GM19467 (cell line): ENCODE measurements around the gene ARMS2.

Experiments used
- ATAC-seq: cut with Tn5 transposase; IDR thresholded peaks from one replicate; pipeline ENCODE4 v1.9.1; 2021; ENCODE audit warnings: mild to moderate bottlenecking, moderate library complexity; ENCODE audit not compliant: unreplicated experiment

The ARMS2 gene

DNA sequence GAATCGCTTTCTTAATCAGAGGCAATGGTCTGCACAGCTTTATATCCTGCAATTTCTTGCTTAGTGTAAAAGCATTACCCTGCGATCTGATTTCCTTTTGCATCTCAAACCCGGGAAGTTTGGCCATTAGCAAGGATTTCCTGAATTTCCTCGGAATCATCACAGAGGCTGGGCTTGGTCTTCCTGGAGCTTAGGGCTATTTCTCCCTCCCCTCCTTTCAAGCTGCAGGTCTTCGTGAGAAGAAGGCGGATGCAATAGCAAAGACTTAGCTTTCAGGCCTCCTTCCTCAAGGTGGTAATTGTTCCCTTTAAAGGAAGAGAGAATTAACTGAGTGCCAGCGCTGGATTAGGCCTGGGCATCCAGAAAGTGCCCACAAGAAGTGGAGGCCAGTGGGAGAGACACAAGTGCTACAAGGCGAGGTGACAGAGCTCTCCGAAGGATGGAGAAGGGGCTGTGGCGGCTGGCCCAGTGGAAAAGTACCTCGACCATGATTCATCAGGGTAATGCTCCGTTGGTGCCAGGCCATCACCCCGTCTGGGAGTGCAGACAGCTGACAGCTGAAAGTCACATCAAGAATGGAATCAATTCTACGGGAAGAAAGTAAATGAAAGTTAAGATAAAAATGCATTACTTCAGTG lies 4.0 kb upstream of the ARMS2 start:
- ATAC-seq, result no peak

DNA sequence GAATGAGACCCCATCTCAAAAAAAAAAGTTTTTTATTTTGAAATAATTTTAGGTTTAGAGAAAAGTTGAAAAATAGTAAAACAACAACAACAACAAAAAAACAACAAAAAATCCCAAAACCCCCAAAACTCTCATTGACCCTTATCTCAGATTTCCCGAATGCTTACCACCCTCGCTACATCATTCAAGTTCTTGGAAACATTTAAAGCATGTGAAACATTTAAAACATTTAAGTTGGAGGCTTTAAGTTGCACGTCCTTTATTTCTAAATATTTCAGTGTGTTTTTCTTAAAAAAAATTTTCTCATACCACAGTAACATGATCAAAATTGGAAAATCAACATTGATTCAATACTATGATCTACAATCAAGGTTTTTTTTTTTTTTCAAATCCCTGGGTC lies 382 bp upstream of the ARMS2 start:
- ATAC-seq, result no peak

DNA sequence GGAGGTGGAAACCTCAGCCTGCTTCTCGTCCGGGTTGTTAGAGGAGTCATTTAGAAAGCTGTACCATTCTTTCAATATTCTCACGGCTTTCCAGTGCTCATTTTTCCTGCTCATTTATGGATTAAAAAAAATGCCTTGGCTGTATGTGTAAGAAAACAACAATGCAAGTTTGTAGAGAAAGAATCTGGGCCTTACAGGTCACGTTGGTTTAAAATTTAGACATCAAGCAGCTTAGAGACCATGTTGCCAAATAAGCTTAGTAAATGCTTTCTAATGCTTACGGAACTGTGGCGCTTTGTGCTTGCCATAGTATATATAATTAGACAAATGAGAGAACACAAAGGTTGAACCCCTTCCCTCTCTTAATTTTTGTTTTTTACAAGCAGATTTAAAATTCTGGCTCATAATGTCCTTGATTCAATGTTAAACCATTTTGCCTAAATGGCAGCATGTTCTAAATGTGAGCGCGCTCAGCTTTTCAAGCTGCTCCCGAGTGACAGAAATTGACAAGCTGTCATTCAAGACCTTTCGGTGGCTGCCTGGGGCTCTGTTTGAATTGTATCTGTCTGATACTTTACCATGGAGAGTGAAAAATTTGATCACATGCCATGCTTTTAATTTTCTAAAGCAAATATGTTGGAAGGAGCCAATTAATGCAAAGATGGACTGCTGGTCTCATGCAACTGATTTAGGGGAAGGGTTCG lies 1.1 kb downstream of the ARMS2 start:
- ATAC-seq, result no peak

DNA sequence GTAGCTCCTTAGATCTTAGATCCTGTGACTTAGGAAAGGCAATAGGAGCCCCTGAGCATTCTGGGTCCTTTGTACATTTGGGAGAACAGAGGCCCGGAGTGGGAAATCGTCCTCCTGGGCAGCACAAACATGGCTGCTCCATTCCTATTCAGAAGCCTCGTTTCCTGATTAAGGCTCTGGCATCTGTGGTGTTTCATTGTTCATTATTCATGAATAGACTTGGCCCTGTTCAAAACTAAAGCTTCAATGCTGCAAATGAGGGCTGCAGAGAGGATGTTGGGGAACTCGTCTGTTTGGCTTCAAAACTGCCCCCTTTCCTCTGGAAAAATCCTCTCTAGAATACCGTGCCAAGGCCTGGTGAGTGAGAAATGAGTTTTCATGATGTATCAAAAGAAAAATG lies 3.5 kb downstream of the ARMS2 start:
- ATAC-seq, result no peak

- ATAC-seq, result no peak
These were observed 4.2 kb downstream of the ARMS2 start for GRCh38 chr10:122458693-122459092.

GRCh38 chr10:122459561-122460273 lies 5.3 kb downstream of the ARMS2 start:
- ATAC-seq, result no peak

DNA sequence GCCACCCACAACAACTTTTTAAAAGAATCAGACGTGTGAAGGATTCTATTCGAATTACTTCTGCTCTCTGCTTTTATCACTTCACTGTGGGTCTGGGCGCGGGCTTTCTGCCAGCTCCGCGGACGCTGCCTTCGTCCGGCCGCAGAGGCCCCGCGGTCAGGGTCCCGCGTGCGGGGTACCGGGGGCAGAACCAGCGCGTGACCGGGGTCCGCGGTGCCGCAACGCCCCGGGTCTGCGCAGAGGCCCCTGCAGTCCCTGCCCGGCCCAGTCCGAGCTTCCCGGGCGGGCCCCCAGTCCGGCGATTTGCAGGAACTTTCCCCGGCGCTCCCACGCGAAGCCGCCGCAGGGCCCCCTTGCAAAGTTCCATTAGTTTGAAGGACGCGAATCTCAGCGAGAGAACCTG lies 6.4 kb downstream of the ARMS2 start:
- no peak for ATAC-seq

DNA sequence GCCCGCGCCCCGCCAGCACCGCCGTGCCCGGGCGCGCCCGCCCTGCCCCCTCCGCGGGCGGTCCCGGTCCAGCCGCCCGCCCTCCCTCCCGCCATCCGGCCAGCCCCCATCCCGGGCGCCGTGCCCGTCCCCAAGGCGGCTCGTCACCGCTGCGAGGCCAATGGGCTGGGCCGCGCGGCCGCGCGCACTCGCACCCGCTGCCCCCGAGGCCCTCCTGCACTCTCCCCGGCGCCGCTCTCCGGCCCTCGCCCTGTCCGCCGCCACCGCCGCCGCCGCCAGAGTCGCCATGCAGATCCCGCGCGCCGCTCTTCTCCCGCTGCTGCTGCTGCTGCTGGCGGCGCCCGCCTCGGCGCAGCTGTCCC lies 6.9 kb downstream of the ARMS2 start, which contains the start of gene HTRA1:
Gene HTRA1 (plus strand): TSS at position 187 of the 362 bp plus-strand sequence. CDS start 100 bp downstream, at position 287.
- no peak for ATAC-seq

GRCh38 chr10:122461729-122462532 lies 7.5 kb downstream of the ARMS2 start:
- no peak for ATAC-seq

DNA sequence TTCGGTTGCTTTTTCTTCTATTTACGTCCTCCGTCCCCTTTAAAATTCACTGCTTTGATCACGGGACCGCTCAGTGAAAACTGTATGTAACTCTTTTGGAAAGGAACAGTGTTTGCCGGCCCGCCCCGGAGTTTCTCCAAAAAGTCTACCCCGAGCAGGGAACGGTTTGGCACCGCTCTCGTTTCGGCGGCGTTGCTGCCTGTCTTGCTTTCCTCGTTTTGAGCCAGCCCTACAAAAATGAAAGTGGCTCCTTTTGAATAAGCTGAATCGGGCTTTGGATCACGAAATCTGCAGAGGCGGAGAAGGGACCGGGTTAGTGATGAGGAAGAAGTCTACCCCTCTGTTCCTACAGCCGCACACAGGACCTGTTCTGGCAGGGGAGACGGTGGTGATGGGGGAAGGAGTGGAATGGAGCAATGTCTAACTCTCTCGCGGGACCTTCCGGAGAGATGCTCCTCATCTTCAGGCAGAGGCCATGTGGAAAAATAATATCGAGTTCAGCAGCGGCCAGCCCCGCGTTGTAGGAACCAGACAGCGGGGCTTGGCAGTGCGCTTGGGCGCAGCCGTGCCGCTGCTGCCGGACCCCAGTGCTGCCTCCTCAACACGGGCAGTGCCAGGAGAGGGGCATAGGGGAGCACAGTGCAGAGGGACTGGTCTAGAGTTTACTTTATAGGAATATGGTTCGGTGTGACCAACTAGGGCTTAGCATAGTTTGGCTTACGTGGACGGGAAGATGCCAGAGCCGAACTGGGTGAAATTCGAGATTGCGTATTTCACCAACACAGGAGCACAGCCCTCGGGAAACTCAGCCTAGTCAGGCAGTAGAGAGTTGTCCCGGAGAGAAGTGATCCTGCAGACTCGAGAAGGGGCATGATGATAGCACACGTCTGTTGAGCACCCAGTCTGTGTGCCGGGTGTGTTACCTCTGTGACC lies 8.3 kb downstream of the ARMS2 start:
- ATAC-seq, result no peak

- ATAC-seq, result no peak
These were observed 9.2 kb downstream of the ARMS2 start for GRCh38 chr10:122463466-122464249.

DNA sequence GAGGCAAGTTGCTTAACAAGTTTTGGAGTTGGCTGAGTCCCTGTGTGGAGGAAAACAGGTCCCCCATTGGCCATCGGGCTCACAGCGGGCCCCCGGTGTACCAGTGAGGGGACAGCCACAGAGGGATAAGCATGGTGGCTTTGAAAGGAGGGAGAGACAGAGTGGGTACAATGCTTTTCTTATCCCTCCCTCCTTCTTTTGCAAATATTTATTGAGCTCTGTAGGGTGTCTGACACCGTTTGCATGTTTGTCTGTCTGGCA lies 9.7 kb downstream of the ARMS2 start:
- no peak for ATAC-seq

DNA sequence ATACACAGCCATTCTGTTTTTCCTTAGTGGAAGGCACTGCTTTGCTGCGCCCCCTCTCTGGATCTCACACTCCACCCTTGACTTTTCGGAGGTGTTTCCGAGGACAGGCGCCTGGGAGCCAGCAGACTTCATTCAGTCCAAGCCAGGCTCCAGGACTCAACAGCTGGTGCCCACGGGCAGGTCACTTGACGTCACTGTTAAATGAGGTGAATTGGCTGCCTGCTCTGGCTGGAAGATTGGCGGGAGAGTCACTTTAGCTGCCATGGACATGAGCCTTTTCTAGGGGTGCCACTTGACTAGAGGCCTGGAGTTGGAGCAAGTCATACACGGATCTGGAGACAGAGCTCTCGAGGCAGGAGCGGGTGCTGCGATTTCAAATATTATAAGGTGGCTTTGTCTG lies 10.1 kb downstream of the ARMS2 start:
- ATAC-seq, result no peak

GRCh38 chr10:122465401-122466040 lies 11.1 kb downstream of the ARMS2 start:
- ATAC-seq, result no peak

DNA sequence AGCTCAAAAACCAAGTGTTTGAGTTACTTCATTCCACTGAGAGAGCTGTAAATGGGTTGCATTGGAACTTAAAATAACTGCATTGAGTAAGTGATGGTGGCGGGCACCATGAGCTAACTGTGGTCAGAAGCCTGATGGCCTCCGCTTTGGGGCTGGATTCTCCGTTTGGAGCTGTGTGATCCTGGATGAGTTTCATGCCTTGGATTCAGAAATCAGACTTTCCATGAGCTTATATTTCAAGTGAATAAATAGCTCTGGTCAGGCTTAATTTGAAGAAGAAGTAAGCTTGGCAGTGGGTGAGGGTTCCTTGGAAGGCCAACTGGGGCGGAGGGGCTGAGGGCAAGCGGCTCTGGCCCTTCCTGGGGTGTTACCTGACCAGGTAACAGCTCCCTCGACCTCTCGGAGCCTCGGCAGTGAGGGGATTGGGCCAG lies 12.5 kb downstream of the ARMS2 start:
- ATAC-seq, result no peak

DNA sequence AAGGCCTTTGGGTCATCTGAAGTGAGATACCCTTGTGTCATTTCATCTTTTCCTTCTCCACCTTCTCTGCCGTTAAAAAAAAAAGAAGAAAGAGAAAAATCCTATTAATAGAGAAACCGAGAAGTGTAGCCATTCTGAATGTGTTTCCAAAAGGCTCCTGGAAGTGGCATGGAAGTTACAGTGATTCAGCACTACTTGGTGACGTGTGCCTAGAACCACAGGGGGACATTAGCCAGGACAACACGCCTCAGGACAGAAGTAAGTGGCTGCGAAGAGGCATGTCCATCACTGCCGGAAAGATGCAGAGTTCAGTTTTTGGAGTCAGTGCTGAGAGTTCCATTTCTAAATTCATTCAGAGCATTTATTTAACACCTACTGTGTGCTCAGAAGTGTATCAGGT lies 13.2 kb downstream of the ARMS2 start:
- ATAC-seq, result no peak

- ATAC-seq, result no peak
These were observed 14.0 kb downstream of the ARMS2 start for GRCh38 chr10:122468307-122468925.

GRCh38 chr10:122468926-122469781 lies 14.7 kb downstream of the ARMS2 start:
- no peak for ATAC-seq
